Brain pericyte (primary cell): ENCODE data around the gene LAMA2.

Experiments used
- DNase-seq: peaks from one replicate; pipeline ENCODE4 v3.0.0-alpha.2; 2012; ENCODE audit warnings: low read depth, low spot score

Gene LAMA2

GRCh38 chr6:129262661-129263060 lies 379.7 kb downstream of the LAMA2 start:
- no peak for DNase-seq

- DNase-seq = no peak
These were observed 380.2 kb downstream of the LAMA2 start for GRCh38 chr6:129263176-129263575.

- no peak for DNase-seq
These were observed 381.6 kb downstream of the LAMA2 start for GRCh38 chr6:129264480-129265045.

- DNase-seq = no peak
These were observed 384.1 kb downstream of the LAMA2 start for GRCh38 chr6:129267028-129267427.

- DNase-seq = no peak
These were observed 386.1 kb downstream of the LAMA2 start for GRCh38 chr6:129269076-129269475.

GRCh38 chr6:129269891-129270290 lies 387.0 kb downstream of the LAMA2 start:
- no peak for DNase-seq

- no peak for DNase-seq
These were observed 387.5 kb downstream of the LAMA2 start for GRCh38 chr6:129270450-129270849.

GRCh38 chr6:129273161-129273560 lies 390.2 kb downstream of the LAMA2 start:
- no peak for DNase-seq

- no peak for DNase-seq
These were observed 393.5 kb downstream of the LAMA2 start for GRCh38 chr6:129276461-129276860.

GRCh38 chr6:129276986-129277385 lies 394.0 kb downstream of the LAMA2 start:
- no peak for DNase-seq

- DNase-seq = no peak
These were observed 396.7 kb downstream of the LAMA2 start for GRCh38 chr6:129279343-129280292.

- no peak for DNase-seq
These were observed 397.3 kb downstream of the LAMA2 start for GRCh38 chr6:129280293-129280644.

GRCh38 chr6:129280749-129281148 lies 397.8 kb downstream of the LAMA2 start:
- no peak for DNase-seq

GRCh38 chr6:129281168-129281796 lies 398.3 kb downstream of the LAMA2 start:
- no peak for DNase-seq

GRCh38 chr6:129282019-129282418 lies 399.1 kb downstream of the LAMA2 start:
- no peak for DNase-seq

- no peak for DNase-seq
These were observed 401.3 kb downstream of the LAMA2 start for GRCh38 chr6:129284225-129284624.

- DNase-seq = no peak
These were observed 404.6 kb downstream of the LAMA2 start for GRCh38 chr6:129287231-129288177.

- DNase-seq = no peak
These were observed 406.5 kb downstream of the LAMA2 start for GRCh38 chr6:129289442-129289841.

- DNase-seq = no peak
These were observed 409.9 kb downstream of the LAMA2 start for GRCh38 chr6:129292836-129293235.

GRCh38 chr6:129297592-129297991 lies 414.7 kb downstream of the LAMA2 start:
- no peak for DNase-seq

GRCh38 chr6:129302671-129303070 lies 419.7 kb downstream of the LAMA2 start:
- DNase-seq = no peak

- DNase-seq = no peak
These were observed 423.9 kb downstream of the LAMA2 start for GRCh38 chr6:129306826-129307225.
